Liver (tissue), 9 donors: Measurements from ENCODE around the gene ACMSD. TPM values are rescaled to one million over a fixed set of nuclear protein-coding genes. Genes with fewer than 3 reads are reported as not detected.

ENCODE experiments used
- DNase-seq: peaks from one replicate; pipeline ENCODE4 v3.0.0-alpha.2; 2017; ENCODE audit warnings: low spot score
- H3K27ac ChIP-seq, 2 donors: one replicate each; pipeline ENCODE4 v1.7.0; 2013; ENCODE audit warnings: inconsistent platforms in 2 of 2, low read length in 2 of 2, control low read depth in 1 of 2, low read depth in 1 of 2, mild to moderate bottlenecking in 1 of 2
- H3K27me3 ChIP-seq, 4 donors: one replicate each; pipeline versions ENCODE4 v1.6.1 to v1.7.0; 2013; ENCODE audit warnings: low read length in 3 of 4, inconsistent platforms in 1 of 4, mild to moderate bottlenecking in 1 of 4, moderate library complexity in 1 of 4; ENCODE audit not compliant: control insufficient read depth in 4 of 4, insufficient read depth in 4 of 4
- H3K36me3 ChIP-seq, 4 donors: one replicate each; pipeline versions ENCODE4 v1.6.1 to v1.7.0; 2013; ENCODE audit warnings: low read length in 3 of 4, mild to moderate bottlenecking in 3 of 4, low read depth in 1 of 4, moderate library complexity in 1 of 4; ENCODE audit not compliant: control insufficient read depth in 4 of 4, insufficient read depth in 3 of 4
- H3K4me1 ChIP-seq, 4 donors: one replicate each; pipeline versions ENCODE4 v1.6.1 to v1.7.0; 2013; ENCODE audit warnings: low read length in 3 of 4, mild to moderate bottlenecking in 3 of 4, moderate library complexity in 1 of 4; ENCODE audit not compliant: control insufficient read depth in 4 of 4, insufficient read depth in 4 of 4
- H3K4me3 ChIP-seq, 3 donors: one replicate each; pipeline versions ENCODE4 v1.6.1 to v1.7.0; 2013; ENCODE audit warnings: low read length in 3 of 3, control low read depth in 1 of 3, low read depth in 1 of 3, mild to moderate bottlenecking in 1 of 3
- H3K9ac ChIP-seq, 2 donors: one replicate each; pipeline ENCODE4 v1.7.0; 2013; ENCODE audit warnings: low read length in 2 of 2, mild to moderate bottlenecking in 2 of 2, moderate library complexity in 2 of 2, control low read depth in 1 of 2, low read depth in 1 of 2
- H3K9me3 ChIP-seq, 4 donors: one replicate each; pipeline versions ENCODE4 v1.6.1 to v1.7.0; 2013; ENCODE audit warnings: low read length in 3 of 4; ENCODE audit not compliant: control insufficient read depth in 4 of 4
- ATF3 ChIP-seq: IDR thresholded peaks from 2 replicates; pipeline ENCODE4 v1.6.1; 2016; ENCODE audit warnings: antibody characterized with exemption
- CTCF ChIP-seq: fragments of 150-350 bp; IDR thresholded peaks from 2 replicates; pipeline ENCODE4 v1.5.1; 2017; ENCODE audit warnings: improper control_type of control experiment, low read depth, low read length; ENCODE audit not compliant: missing input control
- EGR1 ChIP-seq, 2 donors: IDR thresholded peaks; 2 replicates each; pipeline ENCODE4 v1.6.1; 2016 to 2018; ENCODE audit warnings: antibody characterized with exemption in 2 of 2, low read depth in 2 of 2
- FOXA1 ChIP-seq: IDR thresholded peaks from 2 replicates; pipeline ENCODE4 v1.6.1; 2016; ENCODE audit warnings: antibody characterized with exemption
- GABPA ChIP-seq, 2 donors: IDR thresholded peaks in 1 of 2; conservative IDR thresholded peaks in 1 of 2; 2 replicates each; pipeline ENCODE4 v1.6.1; 2016; ENCODE audit warnings: antibody characterized with exemption in 2 of 2, mild to moderate bottlenecking in 1 of 2, moderate library complexity in 1 of 2
- HNF4A ChIP-seq, 2 donors: conservative IDR thresholded peaks; 2 replicates each; pipeline ENCODE4 v1.6.1; 2016; ENCODE audit warnings: antibody characterized with exemption in 2 of 2, mild to moderate bottlenecking in 2 of 2
- HNF4G ChIP-seq: IDR thresholded peaks from 2 replicates; pipeline ENCODE4 v1.6.1; 2016; ENCODE audit warnings: antibody characterized with exemption
- JUND ChIP-seq, 2 donors: IDR thresholded peaks; 2 replicates each; pipeline ENCODE4 v1.6.1; 2016; ENCODE audit warnings: antibody characterized with exemption in 2 of 2
- NR2F2 ChIP-seq: IDR thresholded peaks from 2 replicates; pipeline ENCODE4 v1.6.1; 2016; ENCODE audit warnings: antibody characterized with exemption
- RAD21 ChIP-seq, 2 donors: IDR thresholded peaks; 2 replicates each; pipeline ENCODE4 v1.6.1; 2016; ENCODE audit warnings: antibody characterized with exemption in 2 of 2, mild to moderate bottlenecking in 2 of 2
- RXRA ChIP-seq, 2 donors: IDR thresholded peaks; 2 replicates each; pipeline ENCODE4 v1.6.1; 2017 to 2018; ENCODE audit warnings: antibody characterized with exemption in 2 of 2, mild to moderate bottlenecking in 1 of 2
- SP1 ChIP-seq: IDR thresholded peaks from 2 replicates; pipeline ENCODE4 v1.6.1; 2018; ENCODE audit warnings: antibody characterized with exemption, mild to moderate bottlenecking
- TAF1 ChIP-seq: conservative IDR thresholded peaks from 2 replicates; pipeline ENCODE4 v1.6.1; 2016; ENCODE audit warnings: antibody characterized with exemption, mild to moderate bottlenecking
- YY1 ChIP-seq: IDR thresholded peaks from 2 replicates; pipeline ENCODE4 v1.6.1; 2016; ENCODE audit warnings: antibody characterized with exemption, mild to moderate bottlenecking
- WGBS: extraction: QIAGEN DNeasy Blood & Tissue Kit; methylation state at CpG from one replicate; pipeline ENCODE4 v1.1.7; 2013; 5-methylcytosine and 5-hydroxymethylcytosine counted together
- polyA plus RNA-seq, 2 donors: library from polyadenylated mRNA; stranded (reverse) in 1 of 2; unstranded in 1 of 2; fragments of 200-250 nt in 1 of 2; fragments of >200 nt in 1 of 2; fragmentation: Nextera tagmentation in 1 of 2; extraction: Ambion mirVana in 1 of 2; gene quantifications; one replicate each; pipeline versions ENCODE4 v1.2.1 to v1.2.3, GENCODE V29; 2013 to 2015
- total RNA-seq, 2 donors: library from RNA; depleted of rRNA; stranded (reverse); fragments of >200 nt; gene quantifications; one replicate each; pipeline ENCODE4 v1.2.3, GENCODE V29; 2014
- TF ChIP-seq, protein P1 (sequence below): IDR thresholded peaks from 2 replicates; pipeline ENCODE4 v1.6.1; 2016; ENCODE audit warnings: antibody characterized with exemption, mild to moderate bottlenecking
- TF ChIP-seq, protein P2 (sequence below): IDR thresholded peaks from 2 replicates; pipeline ENCODE4 v1.6.1; 2016; ENCODE audit warnings: antibody characterized with exemption
- donor health status: healthy.
- donor health status: healthy.
- donor health status: healthy.
- donor health status: healthy.
- donor health status: healthy.

ACMSD gene
- total and polyA plus RNA-seq, 4 donors = 11.9 to 91.4 (median 75.8) TPM

DNA sequence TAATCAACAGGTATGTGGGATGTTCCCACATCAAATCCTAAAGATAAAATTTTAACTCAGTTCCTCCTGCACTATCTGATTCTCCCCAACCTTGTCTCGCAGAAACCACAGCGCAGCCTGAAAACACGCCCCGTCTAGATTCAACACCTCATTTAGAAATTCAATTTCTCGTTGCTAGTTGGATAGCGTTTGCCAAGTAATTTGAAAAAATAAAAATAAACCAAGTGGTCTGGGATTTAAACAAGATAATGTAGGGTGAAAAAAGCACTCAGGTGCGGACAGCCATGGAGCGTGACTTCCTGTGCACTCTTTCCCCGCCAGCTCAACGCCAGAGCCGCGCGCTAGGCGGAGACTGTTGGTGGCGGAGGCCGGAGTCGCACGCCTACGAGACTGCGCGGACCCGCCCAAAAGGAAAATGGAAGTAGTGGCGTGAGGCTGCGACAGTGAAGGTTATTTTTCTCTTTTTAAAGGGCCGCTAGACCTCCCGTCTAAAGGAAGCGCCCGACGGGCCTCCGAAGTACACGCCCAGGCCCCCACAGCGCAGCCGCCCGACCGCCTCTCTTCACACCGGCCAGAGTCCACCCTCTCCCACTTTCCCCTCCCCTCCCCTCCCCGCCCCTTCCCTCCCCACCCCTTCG, 79.6 kb downstream of the ACMSD start:
- peak overlapping the region; percentile 78 to 92 for H3K9ac ChIP-seq
- TF ChIP-seq ATF3 (no peak), RAD21 (IDR thresholded peaks at IDR 0.05) (peak; percentile 12 to 57), SP1 (no peak), TAF1 (peak; percentile 93), HNF4A (conservative IDR thresholded peaks at IDR 0.05) (peak in 1 of 2 donors; percentile 42), CTCF (peak; percentile 29)
- TF ChIP-seq, protein P1, sequence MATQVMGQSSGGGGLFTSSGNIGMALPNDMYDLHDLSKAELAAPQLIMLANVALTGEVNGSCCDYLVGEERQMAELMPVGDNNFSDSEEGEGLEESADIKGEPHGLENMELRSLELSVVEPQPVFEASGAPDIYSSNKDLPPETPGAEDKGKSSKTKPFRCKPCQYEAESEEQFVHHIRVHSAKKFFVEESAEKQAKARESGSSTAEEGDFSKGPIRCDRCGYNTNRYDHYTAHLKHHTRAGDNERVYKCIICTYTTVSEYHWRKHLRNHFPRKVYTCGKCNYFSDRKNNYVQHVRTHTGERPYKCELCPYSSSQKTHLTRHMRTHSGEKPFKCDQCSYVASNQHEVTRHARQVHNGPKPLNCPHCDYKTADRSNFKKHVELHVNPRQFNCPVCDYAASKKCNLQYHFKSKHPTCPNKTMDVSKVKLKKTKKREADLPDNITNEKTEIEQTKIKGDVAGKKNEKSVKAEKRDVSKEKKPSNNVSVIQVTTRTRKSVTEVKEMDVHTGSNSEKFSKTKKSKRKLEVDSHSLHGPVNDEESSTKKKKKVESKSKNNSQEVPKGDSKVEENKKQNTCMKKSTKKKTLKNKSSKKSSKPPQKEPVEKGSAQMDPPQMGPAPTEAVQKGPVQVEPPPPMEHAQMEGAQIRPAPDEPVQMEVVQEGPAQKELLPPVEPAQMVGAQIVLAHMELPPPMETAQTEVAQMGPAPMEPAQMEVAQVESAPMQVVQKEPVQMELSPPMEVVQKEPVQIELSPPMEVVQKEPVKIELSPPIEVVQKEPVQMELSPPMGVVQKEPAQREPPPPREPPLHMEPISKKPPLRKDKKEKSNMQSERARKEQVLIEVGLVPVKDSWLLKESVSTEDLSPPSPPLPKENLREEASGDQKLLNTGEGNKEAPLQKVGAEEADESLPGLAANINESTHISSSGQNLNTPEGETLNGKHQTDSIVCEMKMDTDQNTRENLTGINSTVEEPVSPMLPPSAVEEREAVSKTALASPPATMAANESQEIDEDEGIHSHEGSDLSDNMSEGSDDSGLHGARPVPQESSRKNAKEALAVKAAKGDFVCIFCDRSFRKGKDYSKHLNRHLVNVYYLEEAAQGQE = peak; percentile 4
- peak overlapping the region; percentile 91 to 97 for H3K27ac ChIP-seq
- peaks cover 4 to 33% (median 26%) of the 10 kb centered on the region in 4 donors for H3K4me1 ChIP-seq
- WGBS = under 1% methylated on average over 38 of the region's 38 CpGs
- DNase-seq = no peak
- H3K9me3 ChIP-seq = no peaks in the 10 kb centered on the region
- H3K27me3 ChIP-seq = no peaks in the 10 kb centered on the region
- no peaks in the 10 kb centered on the region for H3K36me3 ChIP-seq
- H3K4me3 ChIP-seq = peak overlapping the region; percentile 70 to 82 (median 75)

GRCh38 chr2:134918526-134919340, 80.3 kb downstream of the ACMSD start, which contains the start of gene CCNT2:
Gene CCNT2, plus strand, starts transcription at chr2:134918822. Its CDS starts 33 bp downstream, at chr2:134918855.
- Histone ChIP-seq H3K4me3 (peak within 1 kb of the TSS; percentile 82 to 100 (median 90)), H3K36me3 (no peaks in the 10 kb centered on the region), H3K4me1 (peaks cover 4 to 38% (median 28%) of the 10 kb centered on the region in 4 donors), H3K9me3 (no peaks in the 10 kb centered on the region), H3K9ac (peak within 1 kb of the TSS; percentile 93 to 95), H3K27ac (peak within 1 kb of the TSS; percentile 91 to 97), H3K27me3 (no peaks in the 10 kb centered on the region)
- peak; percentile 99 for DNase-seq
- WGBS = under 1% methylated on average over 83 of the region's 83 CpGs
- TF ChIP-seq GABPA (IDR thresholded peaks at IDR 0.05 in 1 of 2, conservative IDR thresholded peaks at IDR 0.05 in 1 of 2) = peak in 1 of 2 donors; percentile 75
- TF ChIP-seq NR2F2 = peak; percentile 96
- no peak for TF ChIP-seq TAF1
- TF ChIP-seq CTCF = no peak
- TF ChIP-seq RAD21 (IDR thresholded peaks at IDR 0.05) = no peak
- peak; percentile 67 to 73 for TF ChIP-seq RXRA (IDR thresholded peaks at IDR 0.05)
- TF ChIP-seq, protein P2, sequence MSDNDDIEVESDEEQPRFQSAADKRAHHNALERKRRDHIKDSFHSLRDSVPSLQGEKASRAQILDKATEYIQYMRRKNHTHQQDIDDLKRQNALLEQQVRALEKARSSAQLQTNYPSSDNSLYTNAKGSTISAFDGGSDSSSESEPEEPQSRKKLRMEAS = peak; percentile 79
- peak in 1 of 2 donors; percentile 20 for TF ChIP-seq JUND (IDR thresholded peaks at IDR 0.05)
- peak; percentile 73 for TF ChIP-seq FOXA1
- TF ChIP-seq, protein P1 = no peak
- no peak for TF ChIP-seq HNF4G
- TF ChIP-seq EGR1 (IDR thresholded peaks at IDR 0.05; ENCODE audit: low read depth in 2 of 2) = peak in 1 of 2 donors; percentile 80
- TF ChIP-seq YY1 = peak; percentile 98
